ENCODE results near the gene C1QL1.

C1QL1 gene

GRCh38 chr17:44989552-44990138, 21.5 kb upstream of the C1QL1 start:
- TF ChIP-seq TAF1 (IDR thresholded peaks at IDR 0.05; ENCODE audit: borderline replicate concordance, insufficient read depth, low read length) (no peak), SIN3A (IDR thresholded peaks at IDR 0.05; ENCODE audit: borderline replicate concordance, insufficient read depth, low read length) (no peak), FOXP2 (optimal IDR thresholded peaks at IDR 0.05; ENCODE audit: borderline replicate concordance, extremely low read depth, extremely low read length, insufficient read depth) (no peak), POLR2AphosphoS5 (IDR thresholded peaks at IDR 0.05; ENCODE audit: low read depth, low read length) (no peak), REST (IDR thresholded peaks at IDR 0.05; ENCODE audit: insufficient read depth in 1 of 2, low read depth in 2 of 2, low read length in 2 of 2) (no peak)

- TF ChIP-seq FOXP2 (optimal IDR thresholded peaks at IDR 0.05; ENCODE audit: borderline replicate concordance, extremely low read depth, extremely low read length, insufficient read depth), result no peak
- TF ChIP-seq REST (IDR thresholded peaks at IDR 0.05; ENCODE audit: insufficient read depth in 1 of 2, low read depth in 2 of 2, low read length in 2 of 2), result no peak
- no peak for TF ChIP-seq POLR2AphosphoS5 (IDR thresholded peaks at IDR 0.05; ENCODE audit: low read depth, low read length)
- TF ChIP-seq SIN3A (IDR thresholded peaks at IDR 0.05; ENCODE audit: borderline replicate concordance, insufficient read depth, low read length), result no peak
- no peak for TF ChIP-seq TAF1 (IDR thresholded peaks at IDR 0.05; ENCODE audit: borderline replicate concordance, insufficient read depth, low read length)
Observed at GRCh38 chr17:44988044-44988942, 20.2 kb upstream of the C1QL1 start.

GRCh38 chr17:44983563-44983962, 15.5 kb upstream of the C1QL1 start:
- TF ChIP-seq SIN3A (IDR thresholded peaks at IDR 0.05; ENCODE audit: borderline replicate concordance, insufficient read depth, low read length) (no peak), TAF1 (IDR thresholded peaks at IDR 0.05; ENCODE audit: borderline replicate concordance, insufficient read depth, low read length) (no peak), REST (IDR thresholded peaks at IDR 0.05; ENCODE audit: insufficient read depth in 1 of 2, low read depth in 2 of 2, low read length in 2 of 2) (no peak), FOXP2 (optimal IDR thresholded peaks at IDR 0.05; ENCODE audit: borderline replicate concordance, extremely low read depth, extremely low read length, insufficient read depth) (no peak), POLR2AphosphoS5 (IDR thresholded peaks at IDR 0.05; ENCODE audit: low read depth, low read length) (no peak)

GRCh38 chr17:44982113-44982702, 14.1 kb upstream of the C1QL1 start:
- no peak for TF ChIP-seq POLR2AphosphoS5 (IDR thresholded peaks at IDR 0.05; ENCODE audit: low read depth, low read length)
- TF ChIP-seq TAF1 (IDR thresholded peaks at IDR 0.05; ENCODE audit: borderline replicate concordance, insufficient read depth, low read length), result no peak
- no peak for TF ChIP-seq FOXP2 (optimal IDR thresholded peaks at IDR 0.05; ENCODE audit: borderline replicate concordance, extremely low read depth, extremely low read length, insufficient read depth)
- no peak for TF ChIP-seq REST (IDR thresholded peaks at IDR 0.05; ENCODE audit: insufficient read depth in 1 of 2, low read depth in 2 of 2, low read length in 2 of 2)
- no peak for TF ChIP-seq SIN3A (IDR thresholded peaks at IDR 0.05; ENCODE audit: borderline replicate concordance, insufficient read depth, low read length)

All from PFSK-1 (cell line).